Measurements from ENCODE around the gene MYCBP.

The MYCBP gene

GRCh38 chr1:38833146-38833545 lies 40.0 kb downstream of the MYCBP start:
- Histone ChIP-seq H3K9ac (no peak overlapping the region), H4K20me1 (ENCODE audit: insufficient read depth) (no peaks in the 10 kb centered on the region), H3K79me2 (ENCODE audit: insufficient read depth, low read depth) (no peaks in the 10 kb centered on the region), H3K27me3 (ENCODE audit: insufficient read depth, low read depth) (no peaks in the 10 kb centered on the region), H2AFZ (ENCODE audit: low read depth) (no peak overlapping the region), H3K4me3 (IDR thresholded peaks at IDR 0.05; ENCODE audit: insufficient read depth, low read depth, low read length) (no peak overlapping the region), H3K4me1 (ENCODE audit: low read depth, poor library complexity, severe bottlenecking) (no peaks in the 10 kb centered on the region), H3K4me2 (no peak overlapping the region), H3K27ac (no peak overlapping the region), H3K36me3 (ENCODE audit: insufficient read depth) (no peaks in the 10 kb centered on the region)
- TF ChIP-seq CTCF (conservative IDR thresholded peaks at IDR 0.05; ENCODE audit: low read depth, low read length) = no peak

GRCh38 chr1:38832370-38832734 lies 40.8 kb downstream of the MYCBP start:
- no peak overlapping the region for H3K4me2 ChIP-seq
- no peak overlapping the region for H2AFZ ChIP-seq (ENCODE audit: low read depth)
- H3K36me3 ChIP-seq (ENCODE audit: insufficient read depth) = no peaks in the 10 kb centered on the region
- H3K4me3 ChIP-seq (IDR thresholded peaks at IDR 0.05; ENCODE audit: insufficient read depth, low read depth, low read length) = no peak overlapping the region
- no peak overlapping the region for H3K27ac ChIP-seq
- no peak overlapping the region for H3K9ac ChIP-seq
- H4K20me1 ChIP-seq (ENCODE audit: insufficient read depth) = no peaks in the 10 kb centered on the region
- no peaks in the 10 kb centered on the region for H3K27me3 ChIP-seq (ENCODE audit: insufficient read depth, low read depth)
- no peaks in the 10 kb centered on the region for H3K4me1 ChIP-seq (ENCODE audit: low read depth, poor library complexity, severe bottlenecking)
- H3K79me2 ChIP-seq (ENCODE audit: insufficient read depth, low read depth) = no peaks in the 10 kb centered on the region
- TF ChIP-seq CTCF (conservative IDR thresholded peaks at IDR 0.05; ENCODE audit: low read depth, low read length) = no peak

- Histone ChIP-seq H2AFZ (ENCODE audit: low read depth) (no peak overlapping the region), H3K27me3 (ENCODE audit: insufficient read depth, low read depth) (no peaks in the 10 kb centered on the region), H3K4me3 (IDR thresholded peaks at IDR 0.05; ENCODE audit: insufficient read depth, low read depth, low read length) (no peak overlapping the region), H3K4me2 (no peak overlapping the region), H3K4me1 (ENCODE audit: low read depth, poor library complexity, severe bottlenecking) (no peaks in the 10 kb centered on the region), H4K20me1 (ENCODE audit: insufficient read depth) (no peaks in the 10 kb centered on the region), H3K9ac (no peak overlapping the region), H3K79me2 (ENCODE audit: insufficient read depth, low read depth) (no peaks in the 10 kb centered on the region), H3K36me3 (ENCODE audit: insufficient read depth) (no peaks in the 10 kb centered on the region), H3K27ac (no peak overlapping the region)
- no peak for TF ChIP-seq CTCF (conservative IDR thresholded peaks at IDR 0.05; ENCODE audit: low read depth, low read length)
Observed at GRCh38 chr1:38831731-38832369, 41.3 kb downstream of the MYCBP start.

- no peaks in the 10 kb centered on the region for H3K36me3 ChIP-seq (ENCODE audit: insufficient read depth)
- no peak overlapping the region for H3K4me2 ChIP-seq
- H3K9ac ChIP-seq = no peak overlapping the region
- H3K27ac ChIP-seq = no peak overlapping the region
- H3K27me3 ChIP-seq (ENCODE audit: insufficient read depth, low read depth) = no peaks in the 10 kb centered on the region
- H2AFZ ChIP-seq (ENCODE audit: low read depth) = no peak overlapping the region
- no peak for TF ChIP-seq CTCF (conservative IDR thresholded peaks at IDR 0.05; ENCODE audit: low read depth, low read length)
- no peaks in the 10 kb centered on the region for H3K79me2 ChIP-seq (ENCODE audit: insufficient read depth, low read depth)
- H3K4me3 ChIP-seq (IDR thresholded peaks at IDR 0.05; ENCODE audit: insufficient read depth, low read depth, low read length) = no peak overlapping the region
- no peaks in the 10 kb centered on the region for H4K20me1 ChIP-seq (ENCODE audit: insufficient read depth)
- no peaks in the 10 kb centered on the region for H3K4me1 ChIP-seq (ENCODE audit: low read depth, poor library complexity, severe bottlenecking)
Observed at GRCh38 chr1:38829368-38829767, 43.8 kb downstream of the MYCBP start.
